Stimulated activated memory B cell treated with anti-CD40 and anti-IgM and Interleukin-4, amounts not matched to agents 10 μg/mL and 1 μg/mL and 100 μg/mL, for 72 hours (primary cell): ENCODE data around the gene PRDM11.

Experiments used
- ATAC-seq: fragments of 150-1000 bp; cut with Tn5 transposase; 2 replicates; pipeline ENCODE4 v1.10.0; 2021
- H3K27ac Mint-ChIP-seq: one replicate; pipeline ENCODE4 v1.8.0; 2022; ENCODE audit warnings: mild to moderate bottlenecking, mixed read lengths
- H3K27me3 Mint-ChIP-seq: one replicate; pipeline ENCODE4 v1.8.0; 2022; ENCODE audit warnings: mixed read lengths
- H3K36me3 Mint-ChIP-seq: one replicate; pipeline ENCODE4 v1.8.0; 2022; ENCODE audit warnings: mixed read lengths
- H3K4me1 Mint-ChIP-seq: one replicate; pipeline ENCODE4 v1.8.0; 2022; ENCODE audit warnings: mixed read lengths
- H3K4me3 Mint-ChIP-seq: one replicate; pipeline ENCODE4 v1.8.0; 2022; ENCODE audit warnings: mild to moderate bottlenecking, moderate library complexity, mixed read lengths
- H3K9me3 Mint-ChIP-seq: one replicate; pipeline ENCODE4 v1.8.0; 2022; ENCODE audit warnings: mixed read lengths

PRDM11 gene

DNA sequence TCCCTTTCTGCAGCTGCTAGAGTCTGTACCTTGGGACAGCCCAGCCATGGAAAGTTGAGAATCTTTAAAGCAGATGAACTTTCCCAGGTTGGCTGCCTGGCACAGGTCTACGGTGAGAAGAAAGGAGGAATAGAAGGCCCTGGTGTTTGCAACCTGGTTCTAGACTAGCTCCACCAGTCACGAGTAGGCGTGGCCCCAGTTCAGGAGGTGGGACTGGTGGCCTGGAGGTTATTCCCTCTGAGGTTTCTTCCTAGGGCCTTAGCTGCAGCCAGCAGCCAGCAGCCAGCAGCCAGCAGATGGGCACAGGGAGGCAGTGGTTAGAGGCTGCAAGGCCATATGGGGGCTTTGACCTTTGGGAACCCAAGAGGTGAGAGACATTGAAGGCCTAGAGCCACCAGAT, 40.9 kb downstream of the PRDM11 start:
- H3K27me3 Mint-ChIP-seq, result no peaks in the 10 kb centered on the region
- H3K4me3 Mint-ChIP-seq, result no peak overlapping the region
- no peaks in the 10 kb centered on the region for H3K4me1 Mint-ChIP-seq
- H3K27ac Mint-ChIP-seq, result no peak overlapping the region
- H3K36me3 Mint-ChIP-seq, result peaks cover 56% of the 10 kb centered on the region
- ATAC-seq, result peak; percentile 20
- H3K9me3 Mint-ChIP-seq, result no peaks in the 10 kb centered on the region

DNA sequence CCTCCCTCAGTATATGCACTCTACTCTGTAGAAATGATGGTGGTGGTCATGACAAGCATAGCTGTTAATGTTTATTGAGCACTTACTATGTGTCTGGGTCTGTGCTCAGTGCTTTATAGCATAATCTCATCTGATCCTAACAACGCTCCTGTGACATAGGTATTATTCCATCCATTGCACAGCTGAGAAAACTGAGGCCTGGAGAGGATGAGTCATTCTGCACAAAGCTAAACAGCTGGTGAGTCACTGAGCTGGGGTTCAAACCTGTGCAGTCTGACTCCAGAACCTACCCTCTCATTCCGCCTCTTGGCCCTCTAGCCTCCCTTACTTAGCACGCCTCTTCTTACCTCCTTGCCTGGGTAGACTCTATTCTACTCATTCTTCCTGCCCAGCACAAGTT, 41.7 kb downstream of the PRDM11 start:
- H3K4me1 Mint-ChIP-seq, result no peaks in the 10 kb centered on the region
- no peaks in the 10 kb centered on the region for H3K27me3 Mint-ChIP-seq
- no peak for ATAC-seq
- no peak overlapping the region for H3K27ac Mint-ChIP-seq
- no peak overlapping the region for H3K4me3 Mint-ChIP-seq
- H3K9me3 Mint-ChIP-seq, result no peaks in the 10 kb centered on the region
- peaks cover 55% of the 10 kb centered on the region for H3K36me3 Mint-ChIP-seq

DNA sequence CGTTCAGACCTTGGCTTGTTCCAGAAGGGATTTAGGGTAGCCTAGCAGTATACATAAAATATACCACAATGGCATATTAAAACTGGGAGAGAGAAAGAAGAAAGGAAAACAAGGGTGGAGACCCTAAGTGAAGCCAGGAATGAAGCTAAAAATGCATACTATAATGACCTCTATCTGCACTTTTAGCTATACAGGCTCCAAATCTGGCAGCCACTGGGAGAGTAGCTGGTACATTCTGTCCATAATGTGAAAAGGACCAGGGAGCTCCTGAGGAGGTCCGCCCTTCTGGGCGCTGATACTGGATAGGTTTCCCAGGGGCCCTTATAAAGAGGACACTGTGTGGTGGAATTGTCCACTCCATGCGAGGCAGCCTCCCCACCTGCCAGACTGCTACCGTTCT, 42.8 kb downstream of the PRDM11 start:
- Mint-ChIP-seq H3K9me3 (no peaks in the 10 kb centered on the region), H3K36me3 (peaks cover 60% of the 10 kb centered on the region)

DNA sequence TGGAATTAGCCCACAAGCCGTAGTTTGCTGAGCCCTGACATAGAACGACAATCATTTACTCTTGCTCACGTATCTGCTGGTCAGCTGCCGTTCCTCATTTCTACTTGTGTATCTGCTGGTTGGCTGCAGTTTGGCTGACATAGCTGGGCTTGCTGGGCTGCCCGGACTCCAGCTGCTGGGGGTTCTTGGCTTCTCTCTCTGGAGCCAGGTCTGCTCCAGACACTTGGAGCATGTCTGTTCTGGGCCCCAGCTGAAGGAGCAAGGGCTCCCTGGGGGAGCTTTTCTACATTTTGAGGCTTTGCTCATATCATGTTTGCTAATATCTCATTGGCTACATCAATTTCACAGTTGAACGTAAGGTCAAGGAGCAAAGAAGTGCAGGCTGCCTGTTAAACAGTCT, 47.3 kb downstream of the PRDM11 start:
- H3K27me3 Mint-ChIP-seq, result no peaks in the 10 kb centered on the region
- H3K27ac Mint-ChIP-seq, result no peak overlapping the region
- H3K4me3 Mint-ChIP-seq, result no peak overlapping the region
- H3K9me3 Mint-ChIP-seq, result no peaks in the 10 kb centered on the region
- H3K36me3 Mint-ChIP-seq, result peaks cover 68% of the 10 kb centered on the region
- H3K4me1 Mint-ChIP-seq, result no peaks in the 10 kb centered on the region
- ATAC-seq, result no peak

More for the DNA sequence above, 42.8 kb downstream of the PRDM11 start:
- Mint-ChIP-seq H3K27ac (no peak overlapping the region), H3K4me3 (no peak overlapping the region), H3K4me1 (no peaks in the 10 kb centered on the region), H3K27me3 (no peaks in the 10 kb centered on the region)
- no peak for ATAC-seq

DNA sequence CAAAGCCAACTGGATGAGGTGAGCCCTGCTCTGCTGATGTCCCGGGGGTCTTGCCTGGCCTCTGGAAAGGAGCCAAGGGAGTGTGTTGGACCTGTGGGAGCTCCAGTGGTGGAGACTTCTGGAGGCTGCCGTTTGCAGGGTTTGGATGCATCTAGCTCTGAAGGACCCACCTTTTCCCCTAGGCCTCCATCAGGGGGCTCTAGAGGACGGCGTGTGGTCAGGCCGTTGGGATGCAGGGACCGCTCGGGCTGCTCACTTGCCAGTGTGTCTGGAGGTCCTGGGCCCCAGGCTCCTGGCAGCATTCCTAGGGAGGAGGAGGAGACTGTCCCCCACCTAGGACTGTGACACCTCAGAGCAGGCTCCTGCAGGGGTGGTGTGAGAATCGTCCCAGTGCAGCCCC, 58.3 kb downstream of the PRDM11 start:
- H3K9me3 Mint-ChIP-seq, result peaks cover 6% of the 10 kb centered on the region
- no peak overlapping the region for H3K4me3 Mint-ChIP-seq
- H3K36me3 Mint-ChIP-seq, result peaks cover 54% of the 10 kb centered on the region
- peaks cover 8% of the 10 kb centered on the region for H3K4me1 Mint-ChIP-seq
- ATAC-seq, result no peak
- no peaks in the 10 kb centered on the region for H3K27me3 Mint-ChIP-seq
- H3K27ac Mint-ChIP-seq, result no peak overlapping the region

DNA sequence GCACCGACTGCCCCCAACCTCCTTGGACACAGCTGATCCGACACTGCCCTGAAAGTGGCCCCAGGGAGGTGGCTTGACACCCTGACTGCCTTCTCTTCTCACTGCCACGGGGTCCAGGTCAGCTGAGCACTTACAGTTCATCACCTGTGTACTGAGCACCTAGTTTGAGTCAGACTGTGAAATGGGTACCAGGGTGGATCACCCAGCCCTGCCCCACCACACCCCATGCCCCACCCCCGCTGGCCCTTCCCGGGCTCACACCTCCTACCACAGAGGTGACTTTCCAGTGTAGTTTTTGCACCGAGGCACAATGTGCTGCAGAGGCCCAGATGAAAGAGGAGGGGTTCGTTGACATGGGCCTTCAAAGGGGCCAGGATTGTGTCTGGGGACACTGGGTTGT, 59.5 kb downstream of the PRDM11 start:
- Mint-ChIP-seq H3K9me3 (peaks cover 6% of the 10 kb centered on the region), H3K4me3 (no peak overlapping the region), H3K36me3 (peaks cover 49% of the 10 kb centered on the region), H3K4me1 (peaks cover 16% of the 10 kb centered on the region), H3K27ac (no peak overlapping the region), H3K27me3 (no peaks in the 10 kb centered on the region)
- ATAC-seq, result no peak

DNA sequence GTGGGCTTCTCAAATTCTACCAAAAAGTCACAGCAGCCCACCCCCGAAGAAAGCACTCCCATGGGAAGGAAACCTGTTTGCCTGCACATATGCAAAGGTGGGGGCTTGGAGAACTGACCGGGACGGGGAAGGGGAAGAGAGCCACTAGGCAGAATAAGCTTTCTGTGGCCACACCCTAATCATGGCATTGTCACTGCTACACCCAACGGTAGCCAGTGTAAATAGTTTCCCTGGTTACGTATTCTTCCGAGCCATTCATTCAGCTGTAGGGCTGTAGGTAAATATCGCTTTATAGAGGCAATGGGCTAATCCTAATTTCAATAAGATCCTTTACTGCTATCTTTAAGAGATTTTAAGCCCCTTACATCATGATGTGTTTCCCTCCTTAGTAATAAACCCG, 61.7 kb downstream of the PRDM11 start:
- Mint-ChIP-seq H3K36me3 (peaks cover 45% of the 10 kb centered on the region), H3K27ac (no peak overlapping the region), H3K27me3 (no peaks in the 10 kb centered on the region), H3K4me3 (no peak overlapping the region), H3K4me1 (peaks cover 16% of the 10 kb centered on the region), H3K9me3 (peaks cover under 1% of the 10 kb centered on the region)
- no peak for ATAC-seq

DNA sequence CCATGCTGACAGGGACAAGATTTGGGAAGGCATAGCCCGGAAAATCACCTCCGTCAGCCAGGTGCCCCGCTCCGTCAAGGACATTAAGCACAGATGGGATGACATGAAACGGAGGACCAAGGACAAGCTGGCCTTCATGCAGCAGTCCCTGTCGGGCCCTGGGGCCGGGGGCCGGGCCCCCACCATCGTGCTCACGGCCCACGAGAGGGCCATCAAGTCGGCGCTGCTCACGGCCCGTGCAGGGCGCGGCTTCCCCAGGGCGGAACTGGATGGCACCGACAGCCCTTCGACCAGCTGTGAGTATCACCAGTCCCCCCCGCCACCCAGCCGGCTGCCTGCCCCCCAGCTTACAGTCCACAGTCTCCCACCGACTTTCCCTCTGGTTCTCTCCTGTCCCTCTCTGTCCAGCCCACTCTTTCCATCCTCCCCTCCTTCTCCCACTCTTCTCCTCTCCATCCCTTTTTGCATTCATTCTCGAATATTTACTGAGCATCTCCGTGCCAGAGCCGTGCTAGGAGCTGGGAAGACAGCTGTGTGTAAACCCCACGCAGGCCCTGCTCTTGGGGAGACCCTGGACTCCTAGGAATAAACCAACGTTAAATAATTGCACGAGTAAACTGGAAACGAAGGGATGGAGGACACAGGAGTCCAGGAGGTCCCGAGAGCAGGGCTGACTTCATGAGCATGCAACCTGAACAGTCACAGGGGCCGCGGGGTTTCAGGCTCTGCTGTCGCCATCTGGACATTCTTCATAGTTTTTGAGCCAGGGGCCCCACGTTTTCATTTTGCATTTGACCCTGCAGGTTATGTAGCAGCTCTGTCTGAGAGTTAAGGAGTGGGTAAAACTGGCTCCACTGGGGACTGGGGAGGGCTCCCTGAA, 62.8 kb downstream of the PRDM11 start:
- Mint-ChIP-seq H3K9me3 (no peaks in the 10 kb centered on the region), H3K4me1 (peaks cover 16% of the 10 kb centered on the region), H3K27me3 (no peaks in the 10 kb centered on the region), H3K36me3 (peaks cover 43% of the 10 kb centered on the region), H3K27ac (peak overlapping the region; percentile 38), H3K4me3 (no peak overlapping the region)
- no peak for ATAC-seq

DNA sequence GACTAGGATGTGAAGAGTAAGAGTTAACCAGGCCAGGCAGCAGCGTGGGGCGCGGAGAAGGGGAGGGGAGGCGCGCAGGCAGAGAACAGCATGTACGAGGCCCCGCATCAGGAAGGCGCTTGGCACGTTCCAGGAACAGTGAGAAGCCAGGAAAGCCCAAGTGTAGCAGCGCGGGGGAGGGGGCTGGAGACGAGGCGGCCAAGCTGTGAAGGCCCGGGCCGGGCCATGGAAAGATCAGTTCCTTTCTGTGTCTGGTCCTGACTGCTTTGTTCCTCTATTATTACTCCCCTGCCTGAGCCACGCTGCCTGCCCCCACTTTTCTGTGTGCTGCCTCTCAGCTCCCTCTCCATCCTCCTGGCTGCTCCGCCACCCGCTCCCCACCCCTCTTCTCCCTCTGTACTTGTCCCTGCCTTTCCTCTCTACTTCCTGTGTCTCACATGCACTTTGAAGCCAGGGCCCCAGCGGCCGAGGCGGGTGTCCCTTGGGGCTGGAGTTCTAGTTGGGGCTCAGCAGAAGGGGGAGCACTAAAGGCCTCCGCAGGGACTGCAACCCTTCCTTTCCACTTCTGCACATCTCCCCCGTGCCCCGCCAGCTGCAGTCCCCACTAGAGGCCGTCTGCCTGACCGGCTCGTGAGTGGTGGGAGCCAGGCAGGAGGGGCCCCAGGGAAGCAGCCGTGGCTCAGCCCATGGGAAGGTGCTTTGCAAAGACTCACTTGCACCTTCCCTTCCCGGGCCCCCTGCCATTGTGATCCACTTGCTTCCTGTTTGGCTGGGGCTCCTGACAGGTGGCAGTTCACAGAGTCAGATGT, 63.7 kb downstream of the PRDM11 start:
- Mint-ChIP-seq H3K4me1 (peaks cover 21% of the 10 kb centered on the region), H3K9me3 (no peaks in the 10 kb centered on the region), H3K27ac (peak overlapping the region; percentile 38), H3K36me3 (peaks cover 38% of the 10 kb centered on the region), H3K27me3 (no peaks in the 10 kb centered on the region), H3K4me3 (no peak overlapping the region)
- ATAC-seq, result peak; percentile 59

DNA sequence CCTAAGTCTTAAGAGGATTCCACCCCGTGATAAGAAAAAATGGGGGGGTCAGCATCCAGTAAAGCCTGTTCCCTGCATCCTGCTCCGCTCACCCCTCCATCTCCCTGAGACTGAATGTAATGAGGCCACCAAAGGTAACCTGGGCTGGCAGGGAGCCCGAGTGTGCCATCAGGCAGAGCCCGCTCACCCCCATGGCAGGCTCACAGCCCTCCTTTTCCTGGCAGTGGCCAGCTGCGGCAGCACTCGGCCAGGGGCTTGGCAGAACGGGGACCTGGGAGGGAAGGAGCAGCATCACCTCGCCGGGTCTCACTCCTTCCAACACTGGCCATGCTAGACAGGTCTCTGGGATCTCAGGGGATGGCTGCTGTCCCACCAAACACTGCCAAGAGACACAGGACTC, 64.4 kb downstream of the PRDM11 start:
- Mint-ChIP-seq H3K36me3 (peaks cover 32% of the 10 kb centered on the region), H3K4me3 (no peak overlapping the region), H3K27me3 (no peaks in the 10 kb centered on the region), H3K27ac (peak overlapping the region; percentile 38), H3K9me3 (no peaks in the 10 kb centered on the region), H3K4me1 (peaks cover 26% of the 10 kb centered on the region)
- ATAC-seq, result no peak

DNA sequence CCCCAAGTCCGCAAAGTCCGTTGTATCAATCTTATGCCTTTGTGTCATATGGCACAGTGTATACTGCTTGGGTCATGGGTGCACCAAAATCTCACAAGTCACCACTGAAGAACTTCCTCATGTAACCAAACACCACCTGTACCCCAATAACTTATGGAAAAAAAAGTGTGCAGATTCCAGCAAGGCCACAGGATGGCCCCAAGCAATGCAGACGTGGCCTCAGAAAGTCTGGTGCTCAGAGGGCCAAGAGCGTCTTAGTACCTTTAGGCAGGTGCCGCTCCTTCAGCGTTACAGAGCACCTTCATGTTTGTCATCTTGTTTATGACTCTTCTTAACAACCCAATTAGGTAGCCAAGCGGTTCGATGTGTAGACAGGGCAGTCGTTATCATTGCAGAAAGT, 65.3 kb downstream of the PRDM11 start:
- H3K4me3 Mint-ChIP-seq, result no peak overlapping the region
- H3K27ac Mint-ChIP-seq, result no peak overlapping the region
- peaks cover 32% of the 10 kb centered on the region for H3K36me3 Mint-ChIP-seq
- no peaks in the 10 kb centered on the region for H3K9me3 Mint-ChIP-seq
- H3K27me3 Mint-ChIP-seq, result no peaks in the 10 kb centered on the region
- peaks cover 26% of the 10 kb centered on the region for H3K4me1 Mint-ChIP-seq
- no peak for ATAC-seq

DNA sequence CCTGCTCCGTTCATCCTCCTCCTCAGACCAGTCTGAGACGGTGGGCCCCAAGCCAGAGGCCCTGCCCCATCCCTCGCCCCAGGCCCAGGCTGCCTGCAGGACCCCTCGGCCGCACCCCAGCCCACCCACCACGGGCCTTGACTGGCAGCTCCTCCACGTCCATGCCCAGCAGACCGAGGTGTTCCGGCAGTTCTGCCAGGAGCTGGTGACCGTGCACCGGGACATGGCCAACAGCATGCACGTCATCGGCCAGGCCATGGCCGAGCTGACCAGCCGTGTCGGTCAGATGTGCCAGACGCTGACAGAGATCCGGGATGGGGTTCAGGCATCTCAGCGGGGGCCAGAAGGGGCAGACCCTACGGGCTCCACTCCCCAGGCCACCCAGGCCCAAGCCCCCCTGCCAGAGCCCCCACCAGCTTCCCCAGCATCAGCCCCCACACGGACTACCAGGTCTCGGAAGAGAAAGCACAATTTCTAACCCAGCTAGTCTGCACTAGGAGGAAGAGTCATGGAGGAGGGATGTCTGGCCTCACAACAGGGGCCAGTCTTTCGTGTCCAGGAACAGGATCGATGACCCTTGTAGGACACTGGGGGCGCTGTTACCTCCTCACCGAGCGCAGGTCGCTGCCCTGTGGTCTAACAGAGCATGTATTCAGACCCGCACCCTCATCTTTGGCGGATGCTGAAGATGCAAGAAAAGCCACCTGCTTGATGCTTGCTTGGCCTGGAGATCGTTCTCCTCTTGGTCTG, 66.3 kb downstream of the PRDM11 start:
- Mint-ChIP-seq H3K27ac (no peak overlapping the region), H3K4me1 (peaks cover 26% of the 10 kb centered on the region), H3K9me3 (no peaks in the 10 kb centered on the region), H3K27me3 (no peaks in the 10 kb centered on the region), H3K4me3 (no peak overlapping the region), H3K36me3 (peaks cover 37% of the 10 kb centered on the region)
- ATAC-seq, result no peak

DNA sequence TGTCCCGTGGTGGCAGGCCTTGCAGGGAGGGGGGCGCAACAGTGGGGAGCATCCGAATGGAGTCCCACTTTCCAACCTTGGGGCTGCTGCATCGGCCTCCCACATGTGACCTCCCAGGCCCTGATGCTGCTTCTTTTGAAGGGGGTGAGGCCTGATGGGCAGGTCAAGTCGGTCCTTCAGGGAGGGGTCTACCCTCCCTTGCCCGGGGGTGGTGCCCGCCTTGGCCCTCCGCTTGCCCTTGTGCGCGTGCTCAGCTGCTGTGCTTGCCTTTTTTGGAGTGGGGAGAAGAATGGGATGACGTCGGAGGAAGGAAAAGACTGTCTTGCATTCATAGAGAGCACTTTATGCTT, 66.9 kb downstream of the PRDM11 start:
- Mint-ChIP-seq H3K27ac (no peak overlapping the region), H3K4me3 (no peak overlapping the region), H3K9me3 (no peaks in the 10 kb centered on the region), H3K27me3 (no peaks in the 10 kb centered on the region), H3K36me3 (peaks cover 37% of the 10 kb centered on the region), H3K4me1 (peaks cover 26% of the 10 kb centered on the region)
- no peak for ATAC-seq

DNA sequence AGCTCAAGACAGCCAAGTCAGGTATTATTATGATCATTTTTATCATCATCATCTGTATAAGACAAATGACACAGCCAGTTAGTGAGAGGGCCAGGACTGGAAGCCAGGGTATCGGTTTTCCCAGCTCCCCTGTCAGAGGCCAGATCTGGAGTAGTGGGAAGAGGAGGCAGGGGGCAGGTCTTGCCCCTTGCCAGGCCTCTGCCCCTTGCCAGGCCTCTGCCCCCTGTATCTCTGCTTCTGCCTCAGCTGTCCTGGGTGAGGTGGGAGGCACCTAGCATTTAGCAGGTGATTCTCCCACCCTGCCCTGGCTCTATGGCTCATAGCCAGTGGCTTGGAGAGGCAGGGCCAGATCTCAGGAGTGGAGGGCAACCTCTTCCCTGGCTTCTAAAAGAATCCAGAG, 67.3 kb downstream of the PRDM11 start:
- Mint-ChIP-seq H3K4me1 (peaks cover 26% of the 10 kb centered on the region), H3K36me3 (peaks cover 37% of the 10 kb centered on the region), H3K9me3 (no peaks in the 10 kb centered on the region), H3K27me3 (no peaks in the 10 kb centered on the region), H3K27ac (no peak overlapping the region), H3K4me3 (no peak overlapping the region)
- ATAC-seq, result no peak

DNA sequence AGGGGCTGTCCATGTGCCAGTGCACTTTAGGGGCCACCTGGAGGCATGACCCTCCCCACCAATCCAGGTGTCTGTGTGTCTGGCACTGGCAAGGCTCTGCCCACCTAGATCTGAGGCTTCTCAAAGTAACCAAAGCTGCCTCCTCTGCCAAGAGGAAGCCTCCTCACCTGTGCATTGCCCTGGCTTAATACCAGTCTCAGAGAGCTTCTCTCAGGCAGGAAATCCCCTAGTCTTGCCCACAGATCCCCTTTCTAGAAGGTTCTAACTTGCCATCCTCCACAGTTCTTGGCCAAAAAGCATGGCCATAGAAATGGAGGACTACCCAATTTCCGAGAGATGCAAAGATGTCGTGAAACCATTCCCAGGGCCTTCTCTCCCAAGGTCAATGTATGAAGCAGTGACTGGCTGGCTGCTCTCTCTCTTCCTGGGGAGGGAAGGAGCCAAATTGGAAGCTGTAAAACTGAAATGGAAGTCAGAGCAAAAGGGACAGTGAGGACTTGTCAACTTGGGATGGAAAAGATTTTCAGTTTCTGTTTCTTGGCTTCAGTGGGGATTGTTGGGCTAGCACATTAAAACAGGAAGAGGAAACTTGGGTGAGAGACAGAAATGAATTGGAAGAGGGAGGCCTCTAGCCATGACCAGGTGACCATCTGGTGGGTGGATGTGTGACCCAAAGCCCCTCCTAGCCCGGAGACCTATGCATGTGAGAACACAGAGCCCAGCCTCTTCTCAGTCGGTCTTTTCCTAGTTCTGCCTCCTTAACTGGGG, 68.8 kb downstream of the PRDM11 start:
- no peaks in the 10 kb centered on the region for H3K27me3 Mint-ChIP-seq
- ATAC-seq, result no peak
- H3K27ac Mint-ChIP-seq, result no peak overlapping the region
- H3K36me3 Mint-ChIP-seq, result peaks cover 39% of the 10 kb centered on the region
- no peak overlapping the region for H3K4me3 Mint-ChIP-seq
- peaks cover 13% of the 10 kb centered on the region for H3K4me1 Mint-ChIP-seq
- no peaks in the 10 kb centered on the region for H3K9me3 Mint-ChIP-seq
